Ascending aorta (tissue), 2 donors: ENCODE results near the gene ZNF846. TPM values are rescaled to one million over a fixed set of nuclear protein-coding genes. Genes with fewer than 3 reads are reported as not detected.
"Not testable (repeated sequence)": the region's sequence is repeated elsewhere in the genome, so short reads cannot be mapped to it uniquely, and the experiment has no call there.

Experiments
- DNase-seq, 2 donors: peaks; one replicate each; pipeline ENCODE4 v3.0.0-alpha.2; 2019; ENCODE audit warnings: low spot score in 2 of 2
- H3K27ac ChIP-seq, 2 donors: fragments of 200-600 bp; sonication (generic); one replicate each; pipeline ENCODE4 v1.5.1; 2016 to 2017; ENCODE audit warnings: mild to moderate bottlenecking in 1 of 2
- H3K27me3 ChIP-seq: fragments of 200-600 bp; sonication (generic); one replicate; pipeline ENCODE4 v1.5.1; 2017
- H3K36me3 ChIP-seq, 2 donors: fragments of 200-600 bp; sonication (generic); one replicate each; pipeline ENCODE4 v1.5.1; 2016
- H3K4me1 ChIP-seq, 2 donors: fragments of 200-600 bp; sonication (generic); one replicate each; pipeline ENCODE4 v1.5.1; 2016 to 2017; ENCODE audit warnings: mild to moderate bottlenecking in 1 of 2
- H3K4me3 ChIP-seq, 2 donors: fragments of 200-600 bp; sonication (generic); one replicate each; pipeline ENCODE4 v1.5.1; 2016 to 2017; ENCODE audit warnings: mild to moderate bottlenecking in 1 of 2
- H3K9me3 ChIP-seq, 2 donors: fragments of 200-600 bp; sonication (generic); one replicate each; pipeline ENCODE4 v1.5.1; 2016
- CTCF ChIP-seq, 3 experiments: fragments of 200-600 bp in 2 of 3; fragments of 450-650 bp in 1 of 3; sonication (generic) in 2 of 3; IDR thresholded peaks; one replicate each; pipeline ENCODE4 v1.5.1; 2016 to 2019; ENCODE audit warnings: antibody characterized with exemption in 3 of 3, mild to moderate bottlenecking in 1 of 3, moderate library complexity in 1 of 3
- intact Hi-C: fragments of 100-400 bp; cut with DNase I; formaldehyde crosslinking; loops from one replicate; pipeline ENCODE4 v1.15.1; 2023
- total RNA-seq: library from RNA; depleted of rRNA; stranded (reverse); fragments of >200 nt; gene quantifications from one replicate; pipeline ENCODE4 v1.1.0, GENCODE V29; 2016

Gene ZNF846
- total RNA-seq, 1 donor from 2014 or later: 1.9 TPM

- Histone ChIP-seq H3K4me3 (no peak overlapping the region), H3K27ac (no peak overlapping the region), H3K9me3 (peaks cover 0 to 12% of the 10 kb centered on the region in 2 donors), H3K36me3 (no peaks in the 10 kb centered on the region), H3K4me1 (no peaks in the 10 kb centered on the region), H3K27me3 (no peaks in the 10 kb centered on the region)
- no peak for DNase-seq
- no peak for TF ChIP-seq CTCF (IDR thresholded peaks at IDR 0.05)
- intact Hi-C loops: no loop called here
Observed at GRCh38 chr19:9727644-9728043, 40.9 kb downstream of the ZNF846 start.

GRCh38 chr19:9725508-9726201, 42.9 kb downstream of the ZNF846 start:
- H3K36me3 ChIP-seq, H3K27ac ChIP-seq, H3K4me3 ChIP-seq, H3K4me1 ChIP-seq, DNase-seq, intact Hi-C loops, H3K27me3 ChIP-seq: not testable (repeated sequence)
- peaks cover 0 to 12% of the 10 kb centered on the region in 2 donors for H3K9me3 ChIP-seq

- Histone ChIP-seq H3K27me3 (no peaks in the 10 kb centered on the region), H3K4me1 (no peaks in the 10 kb centered on the region), H3K36me3 (no peaks in the 10 kb centered on the region), H3K9me3 (peaks cover 0 to 12% of the 10 kb centered on the region in 2 donors), H3K4me3 (no peak overlapping the region), H3K27ac (no peak overlapping the region)
- no peak for TF ChIP-seq CTCF (IDR thresholded peaks at IDR 0.05)
- intact Hi-C loops: no loop called here
- no peak for DNase-seq
Observed at GRCh38 chr19:9724157-9724556, 44.4 kb downstream of the ZNF846 start.

GRCh38 chr19:9721861-9722260, 46.7 kb downstream of the ZNF846 start:
- Histone ChIP-seq H3K27ac (no peak overlapping the region), H3K4me1 (no peaks in the 10 kb centered on the region), H3K9me3 (peaks cover 0 to 12% of the 10 kb centered on the region in 2 donors), H3K4me3 (no peak overlapping the region), H3K27me3 (no peaks in the 10 kb centered on the region), H3K36me3 (no peaks in the 10 kb centered on the region)
- DNase-seq: no peak
- intact Hi-C loops: no loop called here
- TF ChIP-seq CTCF (IDR thresholded peaks at IDR 0.05): no peak

- H3K27me3 ChIP-seq: no peaks in the 10 kb centered on the region
- H3K9me3 ChIP-seq: peaks cover 0 to 12% of the 10 kb centered on the region in 2 donors
- H3K4me3 ChIP-seq: no peak overlapping the region
- H3K27ac ChIP-seq: no peak overlapping the region
- H3K36me3 ChIP-seq: no peaks in the 10 kb centered on the region
- no peak for TF ChIP-seq CTCF (IDR thresholded peaks at IDR 0.05)
- DNase-seq: no peak
- H3K4me1 ChIP-seq: no peaks in the 10 kb centered on the region
- intact Hi-C loops: no loop called here
Observed at GRCh38 chr19:9720541-9720940, 48.0 kb downstream of the ZNF846 start.

DNA sequence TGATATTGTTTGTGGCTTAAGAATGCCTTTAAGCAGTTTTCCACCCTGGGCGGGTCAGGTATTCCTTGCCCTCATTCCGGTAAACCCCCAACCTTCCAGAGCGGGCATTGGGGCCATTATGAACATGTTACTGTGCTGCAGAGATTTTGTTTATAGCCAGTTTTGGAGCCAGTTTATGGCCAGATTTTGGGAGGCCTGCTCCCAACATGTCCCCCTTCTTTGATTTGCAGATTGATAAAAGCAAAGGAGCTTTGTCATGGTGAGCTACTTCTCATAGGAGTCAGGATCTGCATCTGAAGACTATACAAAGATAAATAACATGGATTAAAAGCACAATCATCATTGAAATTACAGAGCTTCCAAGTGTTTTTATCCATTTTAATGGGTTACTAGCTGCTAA, 56.7 kb downstream of the ZNF846 start:
- H3K27me3 ChIP-seq: no peaks in the 10 kb centered on the region
- TF ChIP-seq CTCF (IDR thresholded peaks at IDR 0.05): no peak
- no peaks in the 10 kb centered on the region for H3K36me3 ChIP-seq
- H3K4me3 ChIP-seq: no peak overlapping the region
- peaks cover 0 to 13% of the 10 kb centered on the region in 2 donors for H3K9me3 ChIP-seq
- no peak overlapping the region for H3K27ac ChIP-seq
- intact Hi-C loops: no loop called here
- DNase-seq: no peak
- H3K4me1 ChIP-seq: no peaks in the 10 kb centered on the region
